Adrenal gland (tissue), 12 donors: ENCODE data around the gene TBL3. TPM values are rescaled to one million over a fixed set of nuclear protein-coding genes. Genes with fewer than 3 reads are reported as not detected.

Experiments
- DNase-seq, 7 donors: peaks; one replicate each; pipeline ENCODE4 v3.0.0-alpha.2; 2019 to 2020
- H3K27ac ChIP-seq, 5 donors: fragments of 200-600 bp; sonication (generic) in 4 of 5; 1 replicate in 3 of 5; 2 replicates in 2 of 5; pipeline versions ENCODE4 v1.5.1 to v1.8.0; 2016 to 2020; ENCODE audit warnings: mild to moderate bottlenecking in 1 of 5
- H3K27me3 ChIP-seq: fragments of 200-600 bp; 2 replicates; pipeline ENCODE4 v1.8.0; 2021
- H3K36me3 ChIP-seq, 2 donors: fragments of 200-600 bp; replicated peaks in 1 of 2; 1 replicate in 1 of 2; 2 replicates in 1 of 2; pipeline versions ENCODE4 v1.5.1 to v1.8.0; 2018 to 2022
- H3K4me1 ChIP-seq, 2 donors: fragments of 200-600 bp; replicated peaks in 1 of 2; 1 replicate in 1 of 2; 2 replicates in 1 of 2; pipeline versions ENCODE4 v1.5.1 to v1.8.0; 2018 to 2021
- H3K4me3 ChIP-seq, 4 donors: fragments of 200-600 bp; sonication (generic) in 3 of 4; one replicate each; pipeline ENCODE4 v1.5.1; 2016 to 2018
- H3K9me3 ChIP-seq, 3 donors: fragments of 200-600 bp; sonication (generic) in 1 of 3; replicated peaks in 1 of 3; 1 replicate in 2 of 3; 2 replicates in 1 of 3; pipeline versions ENCODE4 v1.5.1 to v1.8.0; 2016 to 2021
- CTCF ChIP-seq, 6 experiments: fragments of 450-650 bp in 4 of 6; fragments of 200-600 bp in 2 of 6; sonication (generic) in 1 of 6; IDR thresholded peaks; 1 replicate in 5 of 6; 2 replicates in 1 of 6; pipeline versions ENCODE4 v1.5.1 to v1.8.0; 2016 to 2021; ENCODE audit warnings: antibody characterized with exemption in 6 of 6, mild to moderate bottlenecking in 2 of 6, moderate library complexity in 1 of 6
- POLR2A ChIP-seq, 2 donors: fragments of 450-650 bp; IDR thresholded peaks; one replicate each; pipeline ENCODE4 v1.6.1; 2017; ENCODE audit warnings: antibody characterized with exemption in 2 of 2, mild to moderate bottlenecking in 2 of 2, moderate library complexity in 1 of 2
- WGBS, 4 donors: extraction: QIAGEN DNeasy Blood & Tissue Kit in 2 of 4; methylation state at CpG; one replicate each; pipeline versions ENCODE4 v1.1.5 to v1.1.7; 2013 to 2017; 5-methylcytosine and 5-hydroxymethylcytosine counted together
- intact Hi-C, 2 donors: fragments of 100-400 bp; cut with DNase I; formaldehyde crosslinking; loops; one replicate each; pipeline versions ENCODE4 v1.14.1 to v1.15.0; 2022 to 2023
- polyA plus RNA-seq, 3 donors: library from polyadenylated mRNA; stranded (reverse); fragments of 200-250 nt in 2 of 3; fragments of 350-450 nt in 1 of 3; fragmentation: Illumina TruSeq in 1 of 3; extraction: RNeasy Lipid Tissue Mini Kit (QIAGEN cat#74804) in 1 of 3; gene quantifications; one replicate each; pipeline ENCODE4 v1.2.3, GENCODE V29; 2013 to 2014
- total RNA-seq, 9 donors: library from RNA; depleted of rRNA in 4 of 9; stranded (reverse); fragments of >200 nt in 4 of 9; fragments of 120-200 nt in 1 of 9; fragmentation: NEBNext Ultra II Directional in 1 of 9; extraction: Animal tissue kit (Norgen Biotek cat#: 25700) in 1 of 9; gene quantifications; one replicate each; pipeline versions ENCODE4 v1.1.0 to v1.2.4, GENCODE V29; 2013 to 2023
- donor health status: healthy with polysubstance abuse.
- donor health status: Bipolar disorder and iron deficiency.
- donor health status: DM: yes; HTN: yes; CAD: no.
- donor health status: DM: no; HTN: no; CAD: no.
- donor health status: DM: no; HTN: no; CAD: no.
- donor health status: DM: yes; HTN: yes; CAD: no.

The TBL3 gene
- total and polyA plus RNA-seq, 12 donors = 10.8 to 137 (median 36.2) TPM

GRCh38 chr16:2022723-2023091 lies 50.9 kb downstream of the TBL3 start:
- peak overlapping the region in 2 of 4 donors; percentile 1 to 29 for H3K4me3 ChIP-seq
- WGBS, 4 donors = 1 to 4% (median 2%) methylated on average over 11 to 14 of the region's 14 CpGs
- TF ChIP-seq POLR2A (IDR thresholded peaks at IDR 0.05) (no peak), CTCF (IDR thresholded peaks at IDR 0.05) (no peak)
- peak in 1 of 7 donors; percentile 36 for DNase-seq
- peaks cover 17% of the 10 kb centered on the region for H3K27me3 ChIP-seq
- intact Hi-C loops = loop anchor here (2.0 to 5.0 kb wide), 3 partner anchors 60 to 125 kb away; partner anchors contain the start of gene RAB26 (in 1 of the 2)
- H3K36me3 ChIP-seq = no peaks in the 10 kb centered on the region
- peaks cover 14 to 31% of the 10 kb centered on the region in 2 donors for H3K4me1 ChIP-seq
- no peak overlapping the region for H3K27ac ChIP-seq
- no peaks in the 10 kb centered on the region for H3K9me3 ChIP-seq

DNA sequence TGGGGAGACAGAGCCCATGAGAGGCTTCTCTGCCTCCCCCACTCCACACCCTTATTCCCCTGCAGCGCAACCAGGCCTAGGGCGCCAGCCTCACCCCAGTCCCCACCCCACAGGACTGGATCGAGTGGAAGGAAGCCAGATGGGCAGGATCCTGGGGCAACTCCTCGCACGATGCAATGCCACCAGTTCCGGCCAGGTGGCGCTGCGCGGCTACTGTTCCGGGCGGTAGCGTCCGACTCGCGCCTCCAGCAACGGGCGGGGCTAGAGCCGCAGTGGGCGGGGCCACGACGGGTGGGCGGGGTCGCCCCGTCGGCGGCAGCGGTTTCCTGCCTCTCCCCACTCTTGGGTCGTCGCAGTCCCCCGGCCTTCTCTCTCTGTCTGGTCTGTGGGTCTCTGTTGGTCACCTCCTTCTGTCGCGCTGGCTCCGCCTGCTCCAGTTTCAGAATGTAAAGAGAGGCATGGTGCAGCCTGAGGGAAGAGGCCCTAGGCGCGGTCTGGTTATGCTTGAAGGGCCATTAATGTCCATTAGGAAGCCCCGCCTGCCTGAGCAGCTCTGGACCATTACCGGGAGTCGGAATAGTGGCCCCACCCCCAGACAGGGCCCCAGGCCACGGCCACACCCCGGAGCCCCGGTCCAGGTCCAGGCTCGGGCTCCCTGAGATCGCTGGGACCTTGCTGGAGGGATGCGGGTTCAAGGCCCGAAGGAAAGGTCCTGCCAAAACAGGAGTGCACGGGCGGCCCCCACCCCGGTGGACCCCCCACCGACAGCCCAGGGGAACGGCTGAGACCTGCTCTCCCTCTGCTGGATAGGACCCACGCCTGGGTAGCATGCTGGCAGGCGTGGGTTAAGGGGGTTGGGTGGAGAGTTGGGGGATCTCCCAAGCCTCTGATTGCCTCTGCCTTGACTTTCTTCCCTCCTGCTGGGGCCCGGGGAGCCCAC lies 51.5 kb downstream of the TBL3 start:
- peak; percentile 93 to 99 (median 98) for TF ChIP-seq CTCF (IDR thresholded peaks at IDR 0.05)
- peak in 1 of 2 donors; percentile 48 for TF ChIP-seq POLR2A (IDR thresholded peaks at IDR 0.05)
- Histone ChIP-seq H3K36me3 (no peaks in the 10 kb centered on the region), H3K27ac (peak overlapping the region in 3 of 5 donors; percentile 1 to 66 (median 65)), H3K27me3 (peaks cover 17% of the 10 kb centered on the region), H3K9me3 (no peaks in the 10 kb centered on the region), H3K4me1 (peaks cover 14 to 37% of the 10 kb centered on the region in 2 donors), H3K4me3 (peak overlapping the region in 2 of 4 donors; percentile 1 to 29)
- intact Hi-C loops = loop anchor here (2.0 to 5.0 kb wide), 3 partner anchors 59 to 124 kb away; partner anchors contain the start of gene RAB26 (in 1 of the 2)
- WGBS, 4 donors = 13 to 67% (median 22%) methylated on average over 3 to 53 of the region's 53 CpGs
- DNase-seq = peak; percentile 89 to 96 (median 94)

DNA sequence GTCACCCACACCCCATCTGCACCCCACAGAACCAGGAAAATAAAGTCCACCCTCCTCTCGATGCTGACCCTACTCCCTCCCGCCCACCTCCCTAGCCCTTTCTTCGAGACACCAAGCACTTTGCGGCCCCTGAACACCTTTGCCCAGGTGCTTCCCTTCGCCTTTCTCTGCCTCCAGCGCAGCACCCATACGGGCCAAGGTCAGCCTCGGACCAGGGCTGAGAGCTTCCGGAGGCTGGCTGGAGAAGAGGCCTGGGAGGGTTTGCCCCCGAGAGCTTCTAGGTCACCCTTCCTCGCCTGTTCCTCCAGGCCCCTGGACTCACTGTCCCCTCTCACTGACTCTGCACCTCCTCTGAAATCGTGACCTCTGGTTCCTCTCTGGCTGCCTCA lies 52.2 kb downstream of the TBL3 start:
- Histone ChIP-seq H3K27me3 (peaks cover 15% of the 10 kb centered on the region), H3K36me3 (no peaks in the 10 kb centered on the region), H3K9me3 (no peaks in the 10 kb centered on the region), H3K4me3 (peak overlapping the region in 1 of 4 donors; percentile 29), H3K27ac (peak overlapping the region in 2 of 5 donors; percentile 65 to 66), H3K4me1 (peaks cover 14 to 38% of the 10 kb centered on the region in 2 donors)
- intact Hi-C loops = loop anchor here (5.0 kb wide), 2 partner anchors 58 to 123 kb away; partner anchors contain the start of gene RAB26 (in 1 of the 2)
- DNase-seq = no peak
- TF ChIP-seq POLR2A (IDR thresholded peaks at IDR 0.05) = no peak
- WGBS, 4 donors = 54 to 63% (median 59%) methylated on average over 11 to 12 of the region's 12 CpGs

DNA sequence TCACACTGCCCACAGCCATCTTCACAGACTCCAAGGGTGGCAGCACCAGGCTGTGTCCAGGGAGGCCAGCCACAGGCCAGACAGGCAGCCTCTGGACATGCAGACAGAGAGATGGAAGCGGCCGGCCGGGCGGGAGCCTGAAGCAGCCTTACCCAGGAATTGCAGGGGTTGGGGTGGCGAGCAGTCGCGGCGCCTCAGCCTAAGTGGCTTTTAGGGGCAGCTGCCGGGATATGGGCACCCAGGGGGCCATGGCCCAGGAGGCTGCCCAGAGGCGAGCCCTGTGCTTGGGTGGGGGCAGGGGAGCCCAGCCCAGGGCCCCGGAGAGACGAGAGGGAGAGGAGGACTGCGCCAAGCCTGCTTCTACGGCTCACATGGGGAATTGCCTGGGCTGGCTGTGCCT lies 53.4 kb downstream of the TBL3 start:
- peaks cover 3% of the 10 kb centered on the region for H3K27me3 ChIP-seq
- no peaks in the 10 kb centered on the region for H3K9me3 ChIP-seq
- H3K4me1 ChIP-seq = peaks cover 14 to 38% of the 10 kb centered on the region in 2 donors
- DNase-seq = no peak
- 86 to 94% (median 91%) methylated on average over 2 to 14 of the region's 14 CpGs for WGBS, 4 donors
- H3K4me3 ChIP-seq = no peak overlapping the region
- H3K36me3 ChIP-seq = no peaks in the 10 kb centered on the region
- TF ChIP-seq POLR2A (IDR thresholded peaks at IDR 0.05) (no peak), CTCF (IDR thresholded peaks at IDR 0.05) (no peak)
- intact Hi-C loops = no loop called here
- H3K27ac ChIP-seq = no peak overlapping the region
